Measurements from ENCODE around the gene MYORG. TPM values are rescaled to one million over a fixed set of nuclear protein-coding genes. Genes with fewer than 3 reads are reported as not detected.

Gene MYORG
- total and polyA plus RNA-seq, 10 of the 15 experiments (the other 5 are each of a cell fraction or from before 2014, with no cell fraction given), result 0.05 to 0.36 (median 0.10) TPM; not detected in 1

GRCh38 chr9:34385561-34386230 lies 9.0 kb upstream of the MYORG start:
- RAD21 ChIA-PET (ENCODE audit: unreplicated experiment), result no interaction called here
- no peak for TF ChIP-seq WRNIP1 (IDR thresholded peaks at IDR 0.05; ENCODE audit: borderline replicate concordance, low read depth, low read length)
- TF ChIP-seq SPI1 (IDR thresholded peaks at IDR 0.05; ENCODE audit: borderline replicate concordance, insufficient read depth, low read depth, low read length), result no peak
- no peak for TF ChIP-seq CBX3 (IDR thresholded peaks at IDR 0.05; ENCODE audit: borderline replicate concordance, low read depth)
- no peak for TF ChIP-seq SMARCA5 (IDR thresholded peaks at IDR 0.05)
- TF ChIP-seq CBFB (IDR thresholded peaks at IDR 0.05; ENCODE audit: low read depth), result no peak
- TF ChIP-seq HDAC6 (IDR thresholded peaks at IDR 0.05; ENCODE audit: unreplicated experiment), result no peak
- TF ChIP-seq EZH2 (IDR thresholded peaks at IDR 0.05; ENCODE audit: borderline replicate concordance, control insufficient read depth, low read depth, low read length), result no peak
- no peak for TF ChIP-seq USF2 (IDR thresholded peaks at IDR 0.05; ENCODE audit: borderline replicate concordance, low read depth, low read length)
- TF ChIP-seq MYB (IDR thresholded peaks at IDR 0.05; ENCODE audit: borderline replicate concordance, low read depth, low read length), result no peak
- no peak for TF ChIP-seq POLR2AphosphoS2 (IDR thresholded peaks at IDR 0.05; ENCODE audit: low read depth, low read length)
- TF ChIP-seq HSF1 (IDR thresholded peaks at IDR 0.05; ENCODE audit: low read depth, low read length), result no peak
- TF ChIP-seq, protein P1, sequence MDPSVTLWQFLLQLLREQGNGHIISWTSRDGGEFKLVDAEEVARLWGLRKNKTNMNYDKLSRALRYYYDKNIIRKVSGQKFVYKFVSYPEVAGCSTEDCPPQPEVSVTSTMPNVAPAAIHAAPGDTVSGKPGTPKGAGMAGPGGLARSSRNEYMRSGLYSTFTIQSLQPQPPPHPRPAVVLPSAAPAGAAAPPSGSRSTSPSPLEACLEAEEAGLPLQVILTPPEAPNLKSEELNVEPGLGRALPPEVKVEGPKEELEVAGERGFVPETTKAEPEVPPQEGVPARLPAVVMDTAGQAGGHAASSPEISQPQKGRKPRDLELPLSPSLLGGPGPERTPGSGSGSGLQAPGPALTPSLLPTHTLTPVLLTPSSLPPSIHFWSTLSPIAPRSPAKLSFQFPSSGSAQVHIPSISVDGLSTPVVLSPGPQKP (IDR thresholded peaks at IDR 0.05; ENCODE audit: low read depth, low read length), result no peak
- TF ChIP-seq SMC3 (IDR thresholded peaks at IDR 0.05; ENCODE audit: borderline replicate concordance, low read length), result no peak
- TF ChIP-seq SIN3A (IDR thresholded peaks at IDR 0.05; ENCODE audit: low read depth, low read length), result no peak
- TF ChIP-seq, protein P2, sequence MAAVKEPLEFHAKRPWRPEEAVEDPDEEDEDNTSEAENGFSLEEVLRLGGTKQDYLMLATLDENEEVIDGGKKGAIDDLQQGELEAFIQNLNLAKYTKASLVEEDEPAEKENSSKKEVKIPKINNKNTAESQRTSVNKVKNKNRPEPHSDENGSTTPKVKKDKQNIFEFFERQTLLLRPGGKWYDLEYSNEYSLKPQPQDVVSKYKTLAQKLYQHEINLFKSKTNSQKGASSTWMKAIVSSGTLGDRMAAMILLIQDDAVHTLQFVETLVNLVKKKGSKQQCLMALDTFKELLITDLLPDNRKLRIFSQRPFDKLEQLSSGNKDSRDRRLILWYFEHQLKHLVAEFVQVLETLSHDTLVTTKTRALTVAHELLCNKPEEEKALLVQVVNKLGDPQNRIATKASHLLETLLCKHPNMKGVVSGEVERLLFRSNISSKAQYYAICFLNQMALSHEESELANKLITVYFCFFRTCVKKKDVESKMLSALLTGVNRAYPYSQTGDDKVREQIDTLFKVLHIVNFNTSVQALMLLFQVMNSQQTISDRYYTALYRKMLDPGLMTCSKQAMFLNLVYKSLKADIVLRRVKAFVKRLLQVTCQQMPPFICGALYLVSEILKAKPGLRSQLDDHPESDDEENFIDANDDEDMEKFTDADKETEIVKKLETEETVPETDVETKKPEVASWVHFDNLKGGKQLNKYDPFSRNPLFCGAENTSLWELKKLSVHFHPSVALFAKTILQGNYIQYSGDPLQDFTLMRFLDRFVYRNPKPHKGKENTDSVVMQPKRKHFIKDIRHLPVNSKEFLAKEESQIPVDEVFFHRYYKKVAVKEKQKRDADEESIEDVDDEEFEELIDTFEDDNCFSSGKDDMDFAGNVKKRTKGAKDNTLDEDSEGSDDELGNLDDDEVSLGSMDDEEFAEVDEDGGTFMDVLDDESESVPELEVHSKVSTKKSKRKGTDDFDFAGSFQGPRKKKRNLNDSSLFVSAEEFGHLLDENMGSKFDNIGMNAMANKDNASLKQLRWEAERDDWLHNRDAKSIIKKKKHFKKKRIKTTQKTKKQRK (IDR thresholded peaks at IDR 0.05; ENCODE audit: low read depth, low read length), result no peak
- no peak for TF ChIP-seq KAT2A (conservative IDR thresholded peaks at IDR 0.05; ENCODE audit: control insufficient read depth, low read depth, low read length)
- no peak for TF ChIP-seq RFX5 (IDR thresholded peaks at IDR 0.05; ENCODE audit: low read depth, low read length)

More at GRCh38 chr9:34385561-34386230, 9.0 kb upstream of the MYORG start:
- 50% methylated on average over 6 of the region's 6 CpGs for WGBS (ENCODE audit: insufficient coverage, insufficient replicate concordance, low lambda C conversion rate, missing lambda C conversion rate)
- no peak overlapping the region for H3K4me3 ChIP-seq
- H3K4me1 ChIP-seq (ENCODE audit: control insufficient read depth, insufficient read depth, low read length), result peaks cover 4% of the 10 kb centered on the region
- SMC1A ChIA-PET (ENCODE audit: uncharacterized antibody, unreplicated experiment), result no interaction called here
- H3K27ac ChIP-seq (ENCODE audit: control insufficient read depth, insufficient read depth), result no peak overlapping the region
- FAIRE-seq (no peak), DNase-seq (ENCODE audit: low read depth, low spot score) (no peak), ATAC-seq (no peak)
- intact Hi-C loops (cut with micrococcal nuclease; ENCODE audit: unreplicated experiment), result no loop called here
- no peaks in the 10 kb centered on the region for H4K20me1 ChIP-seq (ENCODE audit: control insufficient read depth, insufficient read depth)
- no peak overlapping the region for H3K9ac ChIP-seq (ENCODE audit: control insufficient read depth, insufficient read depth, low read length)
- H3K4me2 ChIP-seq (ENCODE audit: control insufficient read depth, insufficient read depth), result no peak overlapping the region
- H3K36me3 ChIP-seq (ENCODE audit: control insufficient read depth in 2 of 2, insufficient read depth in 2 of 2, low read length in 1 of 2), result no peaks in the 10 kb centered on the region
- no TSS peak for BruUV-seq (replicated peaks)
- in situ Hi-C loops (cut with MboI), result no loop called here
- CTCF ChIA-PET, result interaction anchor here (0.6 to 0.7 kb wide), 2 partner anchors 51 to 111 kb away, joined by 3 to 5 read pairs; no protein-coding TSS in a partner anchor
- POLR2A ChIA-PET, result no interaction called here
- no peaks in the 10 kb centered on the region for H3K9me3 ChIP-seq (replicated peaks; ENCODE audit: control insufficient read depth, insufficient read depth, low read length)
- H2AFZ ChIP-seq (ENCODE audit: control insufficient read depth, low read depth, low read length), result no peak overlapping the region
- no peaks in the 10 kb centered on the region for H3K79me2 ChIP-seq (ENCODE audit: control insufficient read depth, insufficient read depth, low read length)
- H3K27me3 ChIP-seq (replicated peaks in 1 of 2; ENCODE audit: control insufficient read depth in 2 of 2, insufficient read depth in 2 of 2, low read length in 1 of 2), result peaks cover 5 to 12% of the 10 kb centered on the region in 2 experiments

Measured in GM12878 (cell line).